HEK293 (cell line): Measurements from ENCODE around the gene SLC25A11.
A peak's percentile ranks its signal among the peaks of the same experiment; 100 is the strongest.

Source experiments
- CTCF ChIA-PET: fragments of 350-600 bp; formaldehyde crosslinking; extraction: SDS; loops from one replicate; lab custom pipeline; 2021; ENCODE audit warnings: antibody characterized with exemption; lab: Yijun Ruan, JAX
- POLR2A ChIA-PET: fragments of 300-600 bp; formaldehyde crosslinking; extraction: SDS; loops from one replicate; lab custom pipeline; 2020; ENCODE audit warnings: antibody characterized with exemption, inconsistent platforms; lab: Yijun Ruan, JAX
- H3K27ac ChIP-seq: fragments of 200-500 bp; sonication (Bioruptor generic); 2 replicates; pipeline ENCODE4 v1.5.1; 2014; ENCODE audit warnings: low read depth, low read length, control low read depth, inconsistent platforms; ENCODE audit errors: extremely low read depth
- H3K36me3 ChIP-seq, 2 experiments: fragments of 200-500 bp in 1 of 2; sonication (Bioruptor generic) in 1 of 2; 1 replicate in 1 of 2; 2 replicates in 1 of 2; pipeline ENCODE4 v1.5.1; 2014 to 2017; ENCODE audit warnings: inconsistent platforms in 2 of 2, low read length in 2 of 2; ENCODE audit not compliant: control insufficient read depth in 2 of 2, insufficient read depth in 1 of 2
- H3K4me1 ChIP-seq: fragments of 200-500 bp; sonication (Bioruptor generic); 2 replicates; pipeline ENCODE4 v1.5.1; 2014; ENCODE audit warnings: mild to moderate bottlenecking, low read length, inconsistent platforms; ENCODE audit not compliant: control insufficient read depth, insufficient read depth
- H3K4me3 ChIP-seq: 2 replicates; pipeline ENCODE4 v1.5.1; 2011; ENCODE audit warnings: low read depth, mild to moderate bottlenecking, control low read depth, low read length, moderate library complexity
- H3K9me3 ChIP-seq: fragments of 200-500 bp; sonication (Bioruptor generic); 2 replicates; pipeline ENCODE4 v1.5.1; 2014; ENCODE audit warnings: low read depth, low read length, inconsistent platforms; ENCODE audit not compliant: control insufficient read depth, insufficient read depth
- BCL11A ChIP-seq: fragments of 450-650 bp; formaldehyde crosslinking; IDR thresholded peaks from 2 replicates; pipeline ENCODE4 v1.5.1; 2016; ENCODE audit warnings: low read depth, missing biosample characterization, missing genetic modification characterization
- CTCF ChIP-seq: fragments of 450-650 bp; formaldehyde crosslinking; IDR thresholded peaks from 2 replicates; pipeline ENCODE4 v1.5.1; 2016; ENCODE audit warnings: missing biosample characterization, missing genetic modification characterization
- GLIS1 ChIP-seq: fragments of 450-650 bp; formaldehyde crosslinking; IDR thresholded peaks from 2 replicates; pipeline ENCODE4 v1.5.1; 2016; ENCODE audit warnings: missing biosample characterization, missing genetic modification characterization
- REST ChIP-seq: fragments of 450-650 bp; formaldehyde crosslinking; IDR thresholded peaks from 2 replicates; pipeline ENCODE4 v1.5.1; 2016; ENCODE audit warnings: missing biosample characterization, missing genetic modification characterization
- SP2 ChIP-seq: fragments of 450-650 bp; formaldehyde crosslinking; IDR thresholded peaks from 2 replicates; pipeline ENCODE4 v1.5.1; 2016; ENCODE audit warnings: missing biosample characterization, missing genetic modification characterization
- ZBTB6 ChIP-seq: fragments of 450-650 bp; formaldehyde crosslinking; IDR thresholded peaks from 2 replicates; pipeline ENCODE4 v1.5.1; 2017; ENCODE audit warnings: missing biosample characterization, missing genetic modification characterization
- ZBTB8A ChIP-seq: fragments of 450-650 bp; formaldehyde crosslinking; IDR thresholded peaks from 2 replicates; pipeline ENCODE4 v1.5.1; 2016; ENCODE audit warnings: missing biosample characterization, missing genetic modification characterization
- ZNF132 ChIP-seq: fragments of 450-650 bp; formaldehyde crosslinking; IDR thresholded peaks from 2 replicates; pipeline ENCODE4 v1.5.1; 2017; ENCODE audit warnings: missing biosample characterization, missing genetic modification characterization, borderline replicate concordance
- ZNF133 ChIP-seq: fragments of 450-650 bp; formaldehyde crosslinking; IDR thresholded peaks from 2 replicates; pipeline ENCODE4 v1.5.1; 2016; ENCODE audit warnings: missing biosample characterization, missing genetic modification characterization
- ZNF184 ChIP-seq: fragments of 450-650 bp; IDR thresholded peaks from 2 replicates; pipeline ENCODE4 v1.5.1; 2018; ENCODE audit warnings: missing biosample characterization, mild to moderate bottlenecking, missing genetic modification characterization
- ZNF2 ChIP-seq: fragments of 450-650 bp; formaldehyde crosslinking; IDR thresholded peaks from 2 replicates; pipeline ENCODE4 v1.5.1; 2016; ENCODE audit warnings: missing biosample characterization, missing genetic modification characterization
- ZNF214 ChIP-seq: fragments of 450-650 bp; formaldehyde crosslinking; IDR thresholded peaks from 2 replicates; pipeline ENCODE4 v1.5.1; 2017; ENCODE audit warnings: missing biosample characterization, mild to moderate bottlenecking, missing genetic modification characterization, borderline replicate concordance
- ZNF266 ChIP-seq: fragments of 450-650 bp; formaldehyde crosslinking; IDR thresholded peaks from 2 replicates; pipeline ENCODE4 v1.5.1; 2016; ENCODE audit warnings: missing biosample characterization, missing genetic modification characterization, low read depth
- ZNF292 ChIP-seq: fragments of 450-650 bp; formaldehyde crosslinking; IDR thresholded peaks from 2 replicates; pipeline ENCODE4 v1.5.1; 2016; ENCODE audit warnings: low read depth, missing biosample characterization, missing genetic modification characterization, borderline replicate concordance
- ZNF404 ChIP-seq: fragments of 450-650 bp; formaldehyde crosslinking; IDR thresholded peaks from 2 replicates; pipeline ENCODE4 v1.5.1; 2017; ENCODE audit warnings: missing biosample characterization, missing genetic modification characterization
- ZNF423 ChIP-seq: fragments of 450-650 bp; formaldehyde crosslinking; IDR thresholded peaks from 2 replicates; pipeline ENCODE4 v1.5.1; 2016; ENCODE audit warnings: missing biosample characterization, missing genetic modification characterization
- ZNF433 ChIP-seq: fragments of 450-650 bp; formaldehyde crosslinking; IDR thresholded peaks from 2 replicates; pipeline ENCODE4 v1.5.1; 2016; ENCODE audit warnings: missing biosample characterization, missing genetic modification characterization, low read depth
- ZNF48 ChIP-seq: fragments of 450-650 bp; formaldehyde crosslinking; IDR thresholded peaks from 2 replicates; pipeline ENCODE4 v1.5.1; 2016; ENCODE audit warnings: missing biosample characterization, missing genetic modification characterization
- ZNF529 ChIP-seq: fragments of 450-650 bp; formaldehyde crosslinking; IDR thresholded peaks from 2 replicates; pipeline ENCODE4 v1.5.1; 2017; ENCODE audit warnings: missing genetic modification characterization, missing biosample characterization; ENCODE audit not compliant: insufficient replicate concordance
- ZNF549 ChIP-seq: fragments of 450-650 bp; IDR thresholded peaks from 2 replicates; pipeline ENCODE4 v1.5.1; 2018; ENCODE audit warnings: missing biosample characterization, missing genetic modification characterization, mild to moderate bottlenecking, inconsistent platforms, moderate library complexity
- ZNF561 ChIP-seq: fragments of 450-650 bp; IDR thresholded peaks from 2 replicates; pipeline ENCODE4 v1.5.1; 2018; ENCODE audit warnings: missing biosample characterization, missing genetic modification characterization, borderline replicate concordance
- ZNF596 ChIP-seq: fragments of 450-650 bp; IDR thresholded peaks from 2 replicates; pipeline ENCODE4 v1.5.0; 2018; ENCODE audit warnings: missing biosample characterization, mild to moderate bottlenecking, missing genetic modification characterization, moderate library complexity
- ZNF600 ChIP-seq: fragments of 450-650 bp; formaldehyde crosslinking; IDR thresholded peaks from 2 replicates; pipeline ENCODE4 v1.5.1; 2016; ENCODE audit warnings: missing biosample characterization, missing genetic modification characterization
- ZNF629 ChIP-seq: fragments of 450-650 bp; formaldehyde crosslinking; IDR thresholded peaks from 2 replicates; pipeline ENCODE4 v1.5.1; 2017; ENCODE audit warnings: missing biosample characterization, missing genetic modification characterization
- ZNF692 ChIP-seq: fragments of 450-650 bp; formaldehyde crosslinking; IDR thresholded peaks from 2 replicates; pipeline ENCODE4 v1.5.1; 2016; ENCODE audit warnings: missing biosample characterization, missing genetic modification characterization
- ZSCAN23 ChIP-seq: fragments of 450-650 bp; formaldehyde crosslinking; IDR thresholded peaks from 2 replicates; pipeline ENCODE4 v1.5.1; 2016; ENCODE audit warnings: missing biosample characterization, missing genetic modification characterization
- ZSCAN4 ChIP-seq: fragments of 450-650 bp; formaldehyde crosslinking; IDR thresholded peaks from 2 replicates; pipeline ENCODE4 v1.5.1; 2017; ENCODE audit warnings: missing biosample characterization, missing genetic modification characterization

The SLC25A11 gene

GRCh38 chr17:4947411-4948165, 7.7 kb upstream of the SLC25A11 start:
- Histone ChIP-seq H3K4me3 (peak overlapping the region; percentile 97), H3K27ac (peak overlapping the region; percentile 99), H3K4me1 (peaks cover 21% of the 10 kb centered on the region), H3K36me3 (peaks cover 29 to 47% of the 10 kb centered on the region in 2 experiments), H3K9me3 (no peaks in the 10 kb centered on the region)
- ChIA-PET CTCF (interaction anchor here (0.5 to 2.5 kb wide), 3 partner anchors 8 to 1558 kb away, joined by 3 to 11 read pairs (median 6); partner anchors contain the start of genes RNF167 and SLC25A11), POLR2A (interaction anchor here (0.7 to 17.9 kb wide), 13 partner anchors 8 to 158 kb away, joined by 3 to 358 read pairs (median 6); partner anchors contain the start of genes CAMTA2, INCA1, KIF1C and PLD2)
- TF ChIP-seq SP2 (peak; percentile 82), ZNF2 (tag by site-specific recombination) (no peak), ZNF433 (tag by site-specific recombination) (no peak), ZNF214 (no peak), ZNF600 (tag by site-specific recombination) (no peak), ZNF48 (tag by site-specific recombination) (no peak), ZBTB6 (no peak), ZSCAN23 (no peak), ZNF404 (no peak), BCL11A (0 out of 2 replicates have a peak, but pooled peaks have one; percentile 13), ZNF561 (tag by site-specific recombination) (no peak), ZNF596 (no peak), ZSCAN4 (tag by site-specific recombination) (no peak), ZNF266 (tag by site-specific recombination) (no peak; the same call in 1 of the 2 replicates), ZNF132 (tag by site-specific recombination) (no peak), ZBTB8A (peak; percentile 99), REST (tag by site-specific recombination) (no peak), ZNF549 (tag by site-specific recombination) (no peak), ZNF292 (tag by site-specific recombination) (no peak), CTCF (tag by site-specific recombination) (no peak), ZNF692 (tag by site-specific recombination) (no peak), GLIS1 (tag by site-specific recombination) (peak; percentile 34; the same call in 1 of the 2 replicates), ZNF529 (no peak), ZNF184 (tag by site-specific recombination) (no peak), ZNF133 (tag by site-specific recombination) (no peak), ZNF629 (tag by site-specific recombination) (0 out of 2 replicates have a peak, but pooled peaks have one; percentile 10), ZNF423 (peak; percentile 17; the same call in 1 of the 2 replicates)
